Activated CD4-positive, alpha-beta T cell treated with anti-CD3 and anti-CD28 coated beads, Interleukin-2, amount 10 ng/mL, durations not matched to agents 7 days and 5 days (primary cell): ENCODE results near the gene ECI2. TPM values are rescaled to one million over a fixed set of nuclear protein-coding genes. Genes with fewer than 3 reads are reported as not detected.

Experiments used
- CTCF ChIA-PET: fragments of 350-600 bp; sonication (Branson Sonifier 250); formaldehyde crosslinking; loops from one replicate; lab custom pipeline; 2021; ENCODE audit warnings: antibody characterized with exemption; lab: Charles Lee
- POLR2A ChIA-PET: fragments of 350-600 bp; sonication (Branson Sonifier 250); formaldehyde crosslinking; loops from one replicate; lab custom pipeline; 2021; ENCODE audit warnings: antibody characterized with exemption; lab: Charles Lee
- DNase-seq: peaks from one replicate; pipeline ENCODE4 v3.0.0-alpha.2; 2020
- H3K27ac Mint-ChIP-seq: one replicate; pipeline ENCODE4 v1.8.0; 2021; ENCODE audit warnings: mild to moderate bottlenecking, moderate library complexity, mixed read lengths
- H3K27me3 Mint-ChIP-seq: one replicate; pipeline ENCODE4 v1.8.0; 2021; ENCODE audit warnings: mixed read lengths
- H3K36me3 Mint-ChIP-seq: one replicate; pipeline ENCODE4 v1.8.0; 2021; ENCODE audit warnings: low read depth, mixed read lengths
- H3K4me1 Mint-ChIP-seq: one replicate; pipeline ENCODE4 v1.8.0; 2021; ENCODE audit warnings: mixed read lengths
- H3K4me3 Mint-ChIP-seq: one replicate; pipeline ENCODE4 v1.8.0; 2021; ENCODE audit warnings: mild to moderate bottlenecking, moderate library complexity, mixed read lengths
- H3K9me3 Mint-ChIP-seq: one replicate; pipeline ENCODE4 v1.8.0; 2021; ENCODE audit warnings: mixed read lengths
- total RNA-seq, 2 experiments: library from RNA; stranded (reverse); gene quantifications; one replicate each; pipeline ENCODE4 v1.2.3, GENCODE V29; 2021

The ECI2 gene, protein sequence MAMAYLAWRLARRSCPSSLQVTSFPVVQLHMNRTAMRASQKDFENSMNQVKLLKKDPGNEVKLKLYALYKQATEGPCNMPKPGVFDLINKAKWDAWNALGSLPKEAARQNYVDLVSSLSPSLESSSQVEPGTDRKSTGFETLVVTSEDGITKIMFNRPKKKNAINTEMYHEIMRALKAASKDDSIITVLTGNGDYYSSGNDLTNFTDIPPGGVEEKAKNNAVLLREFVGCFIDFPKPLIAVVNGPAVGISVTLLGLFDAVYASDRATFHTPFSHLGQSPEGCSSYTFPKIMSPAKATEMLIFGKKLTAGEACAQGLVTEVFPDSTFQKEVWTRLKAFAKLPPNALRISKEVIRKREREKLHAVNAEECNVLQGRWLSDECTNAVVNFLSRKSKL
- 10 to 100 TPM; 25.8 to 26.3 TPM for total RNA-seq

DNA sequence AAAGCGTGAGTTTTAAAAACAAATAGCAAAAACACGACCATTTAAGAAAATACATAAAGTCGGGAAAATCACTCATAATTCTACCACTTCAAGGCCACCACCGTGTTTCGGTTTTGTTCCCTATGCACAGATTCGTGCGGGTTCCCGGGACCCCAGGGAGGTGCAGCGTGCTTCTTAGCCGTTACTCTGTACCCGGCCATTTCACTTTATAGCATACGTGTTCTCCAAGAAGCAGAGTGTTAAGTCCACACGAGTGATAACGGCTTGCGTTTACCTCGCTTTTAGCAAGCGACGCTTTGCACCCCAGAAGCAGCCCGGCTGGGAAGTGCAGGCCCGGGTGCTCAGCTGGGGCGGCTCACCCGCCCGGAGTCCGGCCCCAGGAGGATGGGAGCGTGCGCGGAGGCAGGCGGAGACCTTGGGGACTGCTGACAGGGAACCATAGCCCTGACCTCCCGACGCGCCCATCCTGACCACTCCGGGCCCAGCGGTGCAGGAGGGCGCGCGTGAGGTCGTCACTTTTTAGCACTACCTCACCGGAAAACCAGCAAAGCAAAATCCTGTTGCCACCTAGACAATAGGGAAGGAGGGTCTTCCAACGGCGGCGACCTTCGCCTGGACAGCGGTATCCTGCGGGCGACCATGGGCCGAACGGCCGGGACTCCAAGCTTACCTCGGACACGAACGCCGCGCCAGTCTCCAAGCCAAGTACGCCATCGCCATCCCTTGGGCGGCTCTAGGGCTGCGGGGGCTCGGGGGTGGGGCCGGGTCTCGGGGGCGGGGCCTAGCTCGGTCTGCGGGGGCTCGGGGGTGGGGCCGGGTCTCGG lies at the start of gene ECI2:
ECI2 (minus strand) TSS at position 735 of the 824 bp plus-strand sequence; CDS start at position 720, 15 bp downstream.
- peaks cover 25% of the 10 kb centered on the region for H3K36me3 Mint-ChIP-seq
- CTCF ChIA-PET = interaction anchor here (0.6 to 5.0 kb wide), 5 partner anchors 9 to 286 kb away, joined by 3 to 17 read pairs (median 4); partner anchors contain the start of gene FAM50B
- H3K9me3 Mint-ChIP-seq = peaks cover 11% of the 10 kb centered on the region
- H3K4me1 Mint-ChIP-seq = peaks cover 31% of the 10 kb centered on the region
- H3K4me3 Mint-ChIP-seq = peak within 1 kb of the TSS; percentile 85
- H3K27me3 Mint-ChIP-seq = no peaks in the 10 kb centered on the region
- H3K27ac Mint-ChIP-seq = peak within 1 kb of the TSS; percentile 93
- POLR2A ChIA-PET = interaction anchor here (1.2 to 1.7 kb wide), 2 partner anchors 76 to 114 kb away, joined by 3 to 9 read pairs; a partner anchor contains a TSS
- peak; percentile 57 for DNase-seq

DNA sequence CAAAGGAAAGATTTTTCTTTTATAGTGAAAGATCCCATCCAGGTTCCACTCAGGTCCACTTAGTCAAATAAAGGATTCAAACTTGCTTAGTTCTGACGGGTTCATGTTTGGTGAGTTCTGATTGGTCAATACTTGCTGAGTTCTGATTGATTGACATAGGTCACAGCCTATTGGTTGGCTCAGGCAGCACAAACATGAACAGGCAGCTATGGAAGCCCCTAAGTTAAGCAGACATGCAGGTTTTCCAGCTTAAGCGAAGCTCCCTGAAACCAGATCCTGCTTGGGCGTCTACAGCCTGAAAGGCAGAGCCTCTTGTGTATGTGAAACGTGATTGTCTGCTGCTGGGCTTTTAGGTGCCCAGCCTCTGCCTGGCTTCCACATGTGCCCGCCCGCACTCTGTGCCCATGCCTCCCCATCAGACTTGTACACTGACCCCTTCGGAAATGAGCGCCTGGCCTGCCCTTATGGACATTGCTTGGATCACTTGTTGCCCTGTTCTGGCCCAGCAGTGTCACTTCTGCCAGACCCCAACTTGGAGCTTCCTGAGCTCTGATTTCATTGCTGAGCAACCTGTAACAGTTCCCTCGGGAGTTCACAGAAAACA lies 45.4 kb upstream of the ECI2 start:
- H3K27ac Mint-ChIP-seq = no peak overlapping the region
- no peak overlapping the region for H3K4me3 Mint-ChIP-seq
- ChIA-PET CTCF (interaction anchor here (1.0 kb wide), 1 partner anchor 9 kb away, joined by 3 read pairs; no protein-coding TSS in a partner anchor), POLR2A (no interaction called here)
- H3K9me3 Mint-ChIP-seq = peaks cover 6% of the 10 kb centered on the region
- peaks cover 1% of the 10 kb centered on the region for H3K36me3 Mint-ChIP-seq
- peaks cover 10% of the 10 kb centered on the region for H3K27me3 Mint-ChIP-seq
- H3K4me1 Mint-ChIP-seq = peaks cover 7% of the 10 kb centered on the region
- no peak for DNase-seq

DNA sequence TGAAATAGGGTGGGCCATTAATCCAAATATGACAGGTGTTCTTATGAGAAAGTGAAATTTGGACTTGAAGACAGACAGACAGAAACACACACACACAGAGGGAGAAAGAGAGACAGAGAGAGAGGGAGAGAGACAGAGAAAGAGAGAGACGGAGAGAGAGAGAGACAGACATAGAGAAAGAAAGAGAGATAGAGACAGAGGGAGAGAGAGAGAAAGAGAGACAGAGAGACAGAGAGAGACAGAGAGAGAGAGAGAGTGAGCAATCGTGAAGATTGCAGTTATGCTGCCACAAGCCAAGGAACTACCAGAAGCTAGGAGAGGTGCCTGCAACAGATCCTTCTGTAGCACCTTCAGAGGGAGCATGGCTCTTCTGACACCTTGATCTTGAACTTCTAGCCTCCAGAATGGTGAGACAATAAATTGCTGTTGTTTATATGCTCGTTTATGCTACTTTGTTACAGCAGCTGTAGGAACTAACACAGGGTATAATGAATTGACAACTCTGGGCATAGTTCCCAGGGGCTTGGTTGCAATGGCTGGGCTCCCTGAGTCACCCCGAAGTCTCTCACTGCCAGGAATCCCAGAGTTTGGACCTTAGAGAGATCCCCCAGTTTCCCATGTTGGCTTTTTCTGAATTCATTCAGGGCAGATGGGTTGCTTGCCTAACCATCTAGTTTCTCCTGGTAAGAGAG lies 44.7 kb upstream of the ECI2 start:
- ChIA-PET POLR2A (no interaction called here), CTCF (interaction anchor here (0.6 to 1.2 kb wide), 3 partner anchors 9 to 635 kb away, joined by 3 read pairs; no protein-coding TSS in a partner anchor)
- no peak for DNase-seq
- Mint-ChIP-seq H3K4me1 (peaks cover under 1% of the 10 kb centered on the region), H3K36me3 (peaks cover 1% of the 10 kb centered on the region), H3K4me3 (no peak overlapping the region), H3K27ac (peak overlapping the region; percentile 4), H3K9me3 (peaks cover under 1% of the 10 kb centered on the region), H3K27me3 (peaks cover 14% of the 10 kb centered on the region)

DNA sequence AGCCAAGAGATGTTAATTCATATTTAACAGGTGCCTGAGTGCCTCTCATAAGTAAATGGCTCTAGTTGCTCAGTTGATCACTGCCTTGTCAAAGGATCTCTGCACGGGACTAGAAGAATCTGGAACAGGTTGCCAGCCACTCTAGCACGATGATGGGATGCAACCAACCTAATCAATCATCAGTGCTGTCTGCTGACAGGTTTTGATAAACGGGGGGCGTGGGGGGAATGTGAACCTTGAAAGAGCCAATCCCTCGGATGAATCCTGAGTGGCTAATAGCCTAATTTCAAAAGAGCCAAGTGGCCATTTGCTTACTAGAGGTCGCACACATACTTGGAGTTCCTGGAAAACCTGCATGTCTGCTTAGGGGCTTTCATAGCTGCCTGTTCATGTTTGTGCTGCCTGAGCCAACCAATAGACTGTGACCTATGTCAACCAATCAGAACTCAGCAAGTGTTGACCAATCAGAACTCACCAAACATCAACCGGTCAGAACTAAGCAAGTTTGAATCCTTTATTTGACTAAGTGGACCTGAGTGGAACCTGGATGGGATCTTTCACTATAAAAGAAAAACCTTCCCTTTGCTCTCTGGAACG lies 43.5 kb upstream of the ECI2 start:
- H3K27me3 Mint-ChIP-seq = peaks cover 15% of the 10 kb centered on the region
- no peaks in the 10 kb centered on the region for H3K9me3 Mint-ChIP-seq
- ChIA-PET CTCF (interaction anchor here (1.2 kb wide), 1 partner anchor 637 kb away, joined by 3 read pairs; no protein-coding TSS in a partner anchor), POLR2A (no interaction called here)
- no peak overlapping the region for H3K27ac Mint-ChIP-seq
- no peaks in the 10 kb centered on the region for H3K36me3 Mint-ChIP-seq
- H3K4me3 Mint-ChIP-seq = no peak overlapping the region
- no peak for DNase-seq
- no peaks in the 10 kb centered on the region for H3K4me1 Mint-ChIP-seq

GRCh38 chr6:4176907-4177306 lies 41.5 kb upstream of the ECI2 start:
- no peak overlapping the region for H3K4me3 Mint-ChIP-seq
- H3K36me3 Mint-ChIP-seq = no peaks in the 10 kb centered on the region
- no peak for DNase-seq
- no peaks in the 10 kb centered on the region for H3K9me3 Mint-ChIP-seq
- H3K27ac Mint-ChIP-seq = no peak overlapping the region
- POLR2A ChIA-PET = no interaction called here
- H3K4me1 Mint-ChIP-seq = no peaks in the 10 kb centered on the region
- CTCF ChIA-PET = interaction anchor here (1.4 kb wide), 1 partner anchor 14 kb away, joined by 3 read pairs; no protein-coding TSS in a partner anchor
- H3K27me3 Mint-ChIP-seq = peaks cover 11% of the 10 kb centered on the region

DNA sequence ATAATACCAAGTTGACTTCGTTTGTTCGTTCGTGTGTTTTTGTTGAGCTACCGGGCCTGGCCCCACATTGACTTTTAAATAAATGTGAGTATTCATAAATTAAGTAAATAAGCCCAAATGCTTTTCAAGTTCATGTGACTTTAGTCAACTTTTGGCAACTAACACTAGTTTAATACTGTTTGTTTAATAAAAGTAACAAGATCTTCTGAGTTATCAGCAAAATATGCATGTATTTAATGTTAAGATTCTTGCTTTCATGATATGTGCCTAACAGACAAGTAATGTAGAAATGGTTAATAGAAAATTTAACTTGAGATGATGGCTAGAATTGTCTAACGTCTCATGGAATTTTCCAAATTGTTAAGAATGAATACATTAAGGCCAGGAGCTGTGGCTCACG lies 38.7 kb upstream of the ECI2 start:
- Mint-ChIP-seq H3K27me3 (peaks cover 5% of the 10 kb centered on the region), H3K4me3 (no peak overlapping the region), H3K4me1 (no peaks in the 10 kb centered on the region), H3K36me3 (no peaks in the 10 kb centered on the region), H3K9me3 (no peaks in the 10 kb centered on the region), H3K27ac (no peak overlapping the region)
- ChIA-PET CTCF (interaction anchor here (1.1 to 1.3 kb wide), 2 partner anchors 18 to 36 kb away, joined by 3 read pairs; no protein-coding TSS in a partner anchor), POLR2A (no interaction called here)
- no peak for DNase-seq

DNA sequence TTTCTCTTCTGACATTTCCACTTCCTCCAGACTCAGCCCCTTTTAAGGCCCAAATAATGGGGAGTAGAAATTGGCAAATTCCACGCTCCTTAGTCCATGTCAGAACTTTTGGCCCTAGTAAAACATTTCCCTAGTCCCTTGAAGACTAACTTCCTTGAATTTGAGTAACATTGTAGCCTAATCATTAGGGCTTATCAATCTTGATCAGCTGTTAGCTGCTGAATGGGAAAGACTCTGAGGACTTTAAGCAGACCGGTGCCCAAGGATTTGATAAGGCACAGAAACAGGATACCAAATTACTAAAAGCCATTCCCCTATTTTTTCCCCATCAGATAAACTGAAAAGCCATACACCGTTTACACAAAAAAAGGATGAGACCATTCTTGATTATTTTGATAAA lies 37.0 kb upstream of the ECI2 start:
- DNase-seq = no peak
- H3K36me3 Mint-ChIP-seq = no peaks in the 10 kb centered on the region
- H3K4me3 Mint-ChIP-seq = no peak overlapping the region
- no peak overlapping the region for H3K27ac Mint-ChIP-seq
- peaks cover 5% of the 10 kb centered on the region for H3K27me3 Mint-ChIP-seq
- POLR2A ChIA-PET = no interaction called here
- CTCF ChIA-PET = interaction anchor here (1.7 kb wide), 1 partner anchor 13 kb away, joined by 4 read pairs; no protein-coding TSS in a partner anchor
- H3K9me3 Mint-ChIP-seq = peaks cover 8% of the 10 kb centered on the region
- no peaks in the 10 kb centered on the region for H3K4me1 Mint-ChIP-seq

- POLR2A ChIA-PET = no interaction called here
- Mint-ChIP-seq H3K36me3 (no peaks in the 10 kb centered on the region), H3K27ac (no peak overlapping the region), H3K27me3 (peaks cover 3% of the 10 kb centered on the region), H3K4me3 (no peak overlapping the region), H3K9me3 (peaks cover 8% of the 10 kb centered on the region), H3K4me1 (peaks cover 5% of the 10 kb centered on the region)
- CTCF ChIA-PET = no interaction called here
- no peak for DNase-seq
Measured at GRCh38 chr6:4170297-4170696, 34.9 kb upstream of the ECI2 start.

GRCh38 chr6:4169028-4169789 lies 33.8 kb upstream of the ECI2 start:
- ChIA-PET CTCF (no interaction called here), POLR2A (no interaction called here)
- Mint-ChIP-seq H3K36me3 (no peaks in the 10 kb centered on the region), H3K27me3 (no peaks in the 10 kb centered on the region), H3K4me1 (peaks cover 5% of the 10 kb centered on the region), H3K9me3 (peaks cover 8% of the 10 kb centered on the region), H3K27ac (no peak overlapping the region), H3K4me3 (no peak overlapping the region)
- no peak for DNase-seq

DNA sequence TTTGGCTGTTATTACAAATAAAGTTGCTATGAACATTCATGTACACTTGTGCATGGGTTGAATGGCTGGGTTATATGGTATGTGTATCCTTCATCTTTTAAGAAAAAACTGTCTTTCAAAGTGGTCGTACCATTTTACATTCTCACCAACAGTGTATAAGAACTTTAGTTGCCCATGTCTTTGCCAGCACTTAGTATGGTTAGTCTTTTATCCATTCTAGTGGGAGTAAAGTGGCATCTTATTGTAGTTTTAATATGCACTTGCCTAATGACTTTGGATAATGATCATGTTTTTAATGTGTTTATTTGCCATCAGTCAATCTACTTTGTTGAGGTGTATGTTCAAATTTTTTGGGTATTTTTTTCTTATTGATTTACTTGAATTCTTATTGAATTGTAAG lies 32.5 kb upstream of the ECI2 start:
- Mint-ChIP-seq H3K27ac (no peak overlapping the region), H3K9me3 (peaks cover 8% of the 10 kb centered on the region), H3K4me3 (no peak overlapping the region), H3K36me3 (no peaks in the 10 kb centered on the region), H3K4me1 (peaks cover 5% of the 10 kb centered on the region), H3K27me3 (no peaks in the 10 kb centered on the region)
- CTCF ChIA-PET = no interaction called here
- POLR2A ChIA-PET = no interaction called here
- no peak for DNase-seq

DNA sequence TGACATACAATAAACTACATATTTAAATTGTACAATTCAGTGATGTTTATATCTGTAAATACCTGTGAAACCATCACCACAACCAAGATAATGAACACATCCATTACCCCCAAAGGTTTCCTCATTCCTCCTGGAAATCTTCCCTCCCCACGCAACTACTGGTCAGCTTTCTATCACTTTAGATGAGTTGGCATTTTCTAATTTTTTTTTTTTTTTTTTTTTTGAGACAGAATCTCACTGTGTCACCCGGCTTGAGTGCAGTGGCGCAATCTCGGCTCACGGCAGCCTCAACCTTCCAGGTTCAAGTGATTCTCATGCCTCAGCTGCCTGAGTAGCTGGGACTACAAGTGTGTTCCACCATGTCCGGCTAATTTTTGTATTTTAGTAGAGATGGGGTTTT lies 31.7 kb upstream of the ECI2 start:
- no peak overlapping the region for H3K4me3 Mint-ChIP-seq

More for the DNA sequence above, 31.7 kb upstream of the ECI2 start:
- POLR2A ChIA-PET = no interaction called here
- H3K4me1 Mint-ChIP-seq = peaks cover 5% of the 10 kb centered on the region
- CTCF ChIA-PET = no interaction called here
- no peaks in the 10 kb centered on the region for H3K27me3 Mint-ChIP-seq
- H3K36me3 Mint-ChIP-seq = no peaks in the 10 kb centered on the region
- peaks cover 8% of the 10 kb centered on the region for H3K9me3 Mint-ChIP-seq
- no peak overlapping the region for H3K27ac Mint-ChIP-seq
- no peak for DNase-seq
